Rectal smooth muscle tissue (tissue), 1 donor: ENCODE measurements around the gene PANX2.

Source experiments
- H3K27ac ChIP-seq: one replicate; pipeline ENCODE4 v1.7.0; 2013; ENCODE audit warnings: low read depth, low read length, inconsistent platforms
- H3K27me3 ChIP-seq: one replicate; pipeline ENCODE4 v1.7.0; 2013; ENCODE audit warnings: low read length; ENCODE audit not compliant: control insufficient read depth, insufficient read depth
- H3K36me3 ChIP-seq: one replicate; pipeline ENCODE4 v1.7.0; 2013; ENCODE audit warnings: low read length; ENCODE audit not compliant: control insufficient read depth, insufficient read depth
- H3K4me1 ChIP-seq: one replicate; pipeline ENCODE4 v1.7.0; 2013; ENCODE audit warnings: low read length; ENCODE audit not compliant: control insufficient read depth, insufficient read depth
- H3K4me3 ChIP-seq: one replicate; pipeline ENCODE4 v1.7.0; 2013; ENCODE audit warnings: low read length
- H3K9ac ChIP-seq: one replicate; pipeline ENCODE4 v1.7.0; 2013; ENCODE audit warnings: low read length

PANX2 gene

DNA sequence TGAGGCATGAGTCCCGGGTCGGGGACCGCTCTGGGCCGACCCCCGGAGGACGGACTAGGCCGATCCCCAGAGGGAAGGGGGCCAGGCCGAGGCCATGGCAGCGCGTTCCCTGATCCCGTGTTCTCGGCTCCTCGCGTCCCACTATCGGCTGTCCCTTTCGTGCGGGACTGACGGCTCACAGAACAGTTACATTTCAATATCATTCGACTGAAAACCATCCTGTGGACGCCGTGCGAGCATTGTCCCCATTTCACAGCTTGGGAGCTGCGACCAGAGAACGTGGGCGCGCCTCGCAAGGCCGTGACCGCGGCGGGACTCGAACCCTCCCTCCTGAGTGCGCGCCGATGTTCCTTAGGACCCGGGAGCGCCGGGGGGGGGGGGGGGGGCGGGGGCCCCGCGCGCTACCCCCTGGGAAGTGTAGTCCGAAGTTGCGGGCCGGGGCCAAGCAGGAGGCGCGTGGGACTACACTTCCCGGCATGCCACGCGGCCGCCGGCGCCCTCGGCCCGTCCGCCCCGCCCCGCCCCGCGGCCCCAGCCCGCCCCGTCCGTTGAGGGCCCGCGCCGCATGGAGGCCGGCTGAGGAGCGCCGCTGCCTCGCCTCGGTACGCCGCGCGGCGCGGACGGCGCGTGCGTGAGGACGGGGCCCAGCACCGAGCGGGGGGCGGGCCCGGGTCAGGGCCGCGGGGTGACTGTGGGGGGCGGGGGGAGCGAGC, 15.0 kb downstream of the PANX2 start, which contains the start of gene TRABD:
TRABD (plus strand) TSS at position 539 of the 713 bp plus-strand sequence. CDS start 7,148 bp downstream, outside the sequence.
- no peaks in the 10 kb centered on the region for H3K27me3 ChIP-seq
- peak within 1 kb of the TSS; percentile 8 for H3K9ac ChIP-seq
- peak within 1 kb of the TSS; percentile 67 for H3K4me3 ChIP-seq
- no peak within 1 kb of the TSS for H3K27ac ChIP-seq
- no peaks in the 10 kb centered on the region for H3K36me3 ChIP-seq
- H3K4me1 ChIP-seq, result peaks cover 11% of the 10 kb centered on the region

DNA sequence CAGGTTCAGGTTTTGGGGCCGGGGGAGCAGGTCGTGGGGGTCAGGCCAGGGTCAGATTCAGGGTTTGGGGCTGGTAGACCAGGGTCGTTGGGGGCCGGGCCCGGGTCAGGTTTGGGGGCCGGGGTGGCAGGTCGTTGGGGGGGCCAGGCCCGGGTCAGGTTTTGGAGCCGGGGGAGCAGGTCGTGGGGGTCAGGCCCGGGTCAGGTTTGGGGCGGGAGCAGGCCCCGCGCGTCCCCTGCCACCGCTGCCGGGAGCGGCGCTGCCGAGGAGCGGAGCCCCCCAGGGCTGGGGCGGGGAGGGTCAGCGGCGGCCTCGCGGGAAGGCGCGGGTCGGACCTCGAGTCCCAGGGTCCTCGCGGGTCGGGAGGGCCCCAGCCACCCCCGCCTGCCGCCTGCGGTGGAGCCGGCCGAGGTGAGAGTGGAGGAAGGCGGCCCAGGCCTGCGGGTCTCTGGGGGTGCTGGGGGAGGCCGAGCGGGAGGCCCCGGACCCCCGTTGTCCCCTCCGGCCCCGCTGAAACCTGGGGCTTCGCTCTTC, 15.7 kb downstream of the PANX2 start:
- Histone ChIP-seq H3K27me3 (no peaks in the 10 kb centered on the region), H3K9ac (peak overlapping the region; percentile 8), H3K4me1 (peaks cover 14% of the 10 kb centered on the region), H3K4me3 (peak overlapping the region; percentile 67), H3K27ac (no peak overlapping the region), H3K36me3 (no peaks in the 10 kb centered on the region)

DNA sequence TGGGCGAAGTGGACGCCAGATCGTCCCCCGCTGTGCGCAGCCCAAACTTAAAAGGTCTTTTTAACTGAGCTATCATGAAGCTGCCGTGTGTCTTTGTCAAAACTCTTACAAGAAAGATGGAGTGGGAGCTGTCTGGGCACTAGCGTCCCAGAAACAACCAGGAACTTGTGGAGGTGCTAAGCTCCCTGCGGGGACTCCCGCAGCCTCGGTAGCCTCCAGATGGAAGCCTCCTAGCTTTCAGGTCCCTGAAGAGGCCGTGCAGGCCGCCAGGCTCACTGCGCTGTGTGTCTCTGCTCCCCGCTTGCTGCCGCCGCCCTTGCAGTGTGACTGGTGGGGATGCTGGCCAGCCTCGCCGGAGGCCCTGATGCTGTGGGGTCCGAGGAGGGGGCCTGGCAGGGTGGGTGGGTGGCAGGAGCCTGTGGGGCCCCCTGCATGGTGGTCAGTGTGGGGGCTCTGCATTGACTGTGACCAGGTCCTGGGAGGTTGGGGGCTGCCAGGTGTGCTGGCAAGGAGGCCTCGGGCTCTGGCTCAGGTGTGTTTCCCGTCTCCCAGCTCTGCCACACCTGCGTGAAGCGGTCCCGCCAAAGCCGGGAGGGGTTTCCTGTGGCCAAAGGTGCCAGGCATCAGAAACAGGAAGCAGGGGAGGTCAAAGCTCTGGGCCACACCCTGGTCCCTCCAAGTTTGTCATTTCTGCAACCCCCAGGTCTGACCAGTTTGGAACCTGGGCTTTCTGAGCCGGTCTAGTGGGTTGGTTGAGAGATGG, 16.4 kb downstream of the PANX2 start:
- Histone ChIP-seq H3K36me3 (no peaks in the 10 kb centered on the region), H3K4me3 (peak overlapping the region; percentile 67), H3K9ac (peak overlapping the region; percentile 8), H3K4me1 (peaks cover 14% of the 10 kb centered on the region), H3K27me3 (no peaks in the 10 kb centered on the region), H3K27ac (no peak overlapping the region)

GRCh38 chr22:50188356-50188755, 17.8 kb downstream of the PANX2 start:
- no peaks in the 10 kb centered on the region for H3K36me3 ChIP-seq
- peaks cover 14% of the 10 kb centered on the region for H3K4me1 ChIP-seq
- H3K9ac ChIP-seq, result no peak overlapping the region
- no peak overlapping the region for H3K27ac ChIP-seq
- H3K27me3 ChIP-seq, result no peaks in the 10 kb centered on the region
- H3K4me3 ChIP-seq, result no peak overlapping the region

DNA sequence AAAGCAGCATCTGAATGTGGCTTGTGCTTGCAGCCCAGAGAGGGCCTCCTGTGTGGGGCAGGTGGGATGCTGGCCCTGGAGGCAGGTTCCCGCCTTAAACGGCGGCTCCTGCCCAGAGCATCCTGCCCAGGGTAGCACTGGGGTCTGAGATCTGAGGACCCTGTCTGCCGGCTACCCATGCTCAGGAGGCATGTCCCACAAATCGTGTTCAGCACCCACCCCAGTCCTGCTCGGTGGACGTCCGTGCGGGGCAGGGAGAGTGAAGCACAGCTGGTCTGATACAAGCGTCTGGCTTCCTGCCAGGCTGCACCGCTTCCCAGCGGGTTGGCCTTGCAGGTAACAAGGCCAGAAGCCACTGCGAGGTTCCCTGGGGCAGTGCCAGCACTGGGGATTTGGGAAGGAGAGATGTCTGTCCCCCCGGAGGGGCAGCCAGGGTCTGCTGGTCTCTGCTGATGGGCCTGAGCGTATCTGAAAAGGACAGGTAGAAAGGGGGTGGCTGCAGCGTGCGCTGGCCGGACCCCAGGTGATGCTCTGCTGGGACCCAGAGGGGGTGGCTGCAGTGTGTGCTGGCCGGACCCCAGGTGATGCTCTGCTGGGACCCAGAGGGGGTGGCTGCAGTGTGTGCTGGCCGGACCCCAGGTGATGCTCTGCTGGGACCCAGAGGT, 18.8 kb downstream of the PANX2 start:
- H3K9ac ChIP-seq, result no peak overlapping the region
- H3K27ac ChIP-seq, result no peak overlapping the region
- no peaks in the 10 kb centered on the region for H3K27me3 ChIP-seq
- H3K36me3 ChIP-seq, result peaks cover under 1% of the 10 kb centered on the region
- H3K4me3 ChIP-seq, result peak overlapping the region; percentile 74
- peaks cover 12% of the 10 kb centered on the region for H3K4me1 ChIP-seq

DNA sequence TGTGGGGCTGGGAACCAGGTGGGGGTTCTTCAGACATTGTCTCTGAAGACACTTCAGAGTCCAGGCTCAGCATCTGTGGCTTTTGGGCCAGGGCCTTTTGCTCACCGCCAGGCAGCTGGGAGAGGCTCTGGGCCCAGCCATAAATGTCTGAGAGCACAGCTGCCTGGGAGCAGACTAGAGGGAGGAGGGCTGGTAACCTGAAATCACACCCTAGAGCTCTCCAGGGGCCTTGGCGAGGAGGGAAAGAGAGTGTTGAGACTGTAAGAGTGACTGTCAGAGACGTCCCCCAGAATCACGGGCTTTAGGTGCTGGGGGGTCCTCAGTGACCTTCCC, 19.3 kb downstream of the PANX2 start:
- peaks cover 4% of the 10 kb centered on the region for H3K36me3 ChIP-seq
- H3K27me3 ChIP-seq, result no peaks in the 10 kb centered on the region
- H3K4me3 ChIP-seq, result peak overlapping the region; percentile 74
- peak overlapping the region; percentile 71 for H3K27ac ChIP-seq
- H3K4me1 ChIP-seq, result peaks cover 12% of the 10 kb centered on the region
- H3K9ac ChIP-seq, result peak overlapping the region; percentile 45

DNA sequence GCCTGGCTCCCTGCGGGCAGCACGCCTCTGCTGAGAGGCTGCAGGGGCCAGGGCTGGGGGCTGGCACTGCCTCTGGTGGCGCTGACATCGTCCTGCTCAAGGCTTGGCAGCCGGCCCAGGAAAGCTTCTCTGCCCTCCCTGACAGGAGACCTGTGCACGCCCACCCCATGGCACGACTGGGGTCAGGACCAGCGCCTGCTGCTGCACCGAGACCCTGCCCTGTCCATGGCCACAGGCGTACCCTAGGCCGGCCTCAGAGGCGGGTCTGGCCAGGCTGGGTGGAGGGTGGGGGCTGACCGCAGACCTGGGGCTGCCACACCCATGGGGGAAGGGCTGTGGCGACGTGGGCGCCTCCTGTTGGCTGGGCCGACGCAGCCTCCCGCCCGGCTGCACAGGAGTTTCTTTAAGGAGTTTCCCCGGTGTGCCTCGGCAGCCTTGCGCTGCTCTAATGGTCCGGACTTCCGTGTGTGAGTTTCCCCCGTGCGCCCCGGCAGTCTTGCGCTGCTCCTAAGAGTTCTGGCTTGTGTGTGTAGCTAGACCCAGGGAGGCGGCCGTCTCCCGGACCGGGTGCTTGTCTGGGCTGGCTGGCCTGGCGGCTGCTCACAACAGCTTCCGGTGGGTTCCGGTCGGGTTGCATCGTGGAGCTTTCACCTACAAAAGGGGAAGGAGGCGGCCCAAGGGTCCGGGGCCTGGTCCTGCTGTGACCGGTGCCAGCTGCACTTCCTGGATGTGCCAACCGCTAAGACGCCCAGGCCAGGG, 19.8 kb downstream of the PANX2 start:
- Histone ChIP-seq H3K27ac (peak overlapping the region; percentile 71), H3K36me3 (peaks cover 4% of the 10 kb centered on the region), H3K4me3 (peak overlapping the region; percentile 74), H3K9ac (peak overlapping the region; percentile 77), H3K27me3 (no peaks in the 10 kb centered on the region), H3K4me1 (peaks cover 12% of the 10 kb centered on the region)

DNA sequence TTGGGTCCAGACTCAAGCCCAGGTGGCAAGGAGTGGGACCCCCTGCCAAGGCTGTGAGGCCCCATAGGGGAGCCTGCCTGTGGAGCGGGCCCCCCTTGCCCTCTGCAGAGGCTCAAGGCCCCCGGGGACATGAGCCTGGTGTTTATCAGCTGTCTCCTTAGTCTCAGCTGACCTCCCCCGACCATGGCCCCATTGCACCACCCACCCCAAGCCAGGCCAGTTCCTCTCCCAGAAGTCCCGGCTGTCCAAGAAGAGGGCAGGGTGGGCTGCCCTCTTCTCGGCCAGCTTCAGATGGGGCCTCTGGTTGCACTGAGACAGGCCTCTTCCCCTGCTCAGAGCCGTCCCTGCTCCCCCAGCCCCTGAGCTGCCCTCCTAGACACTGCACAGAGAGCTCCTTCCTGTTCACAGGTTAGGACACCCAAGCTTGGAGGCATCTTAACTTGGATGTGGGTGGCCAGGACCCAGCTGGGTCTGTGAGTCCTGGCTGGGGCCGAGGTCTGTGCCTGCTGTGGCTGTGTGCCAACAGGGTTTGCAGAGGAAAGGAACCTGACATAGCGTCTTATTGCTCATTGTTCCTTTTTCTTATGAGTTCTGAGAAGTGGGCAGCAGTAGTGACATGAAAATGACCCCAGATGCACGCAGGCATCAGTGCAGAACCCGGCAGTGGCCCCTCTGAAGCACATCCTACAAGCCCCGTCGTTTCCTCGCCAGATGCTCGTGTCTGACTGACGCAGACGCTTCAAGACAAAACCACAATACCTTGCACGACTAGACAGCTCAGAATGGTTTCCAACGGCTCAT, 20.6 kb downstream of the PANX2 start:
- Histone ChIP-seq H3K9ac (peak overlapping the region; percentile 77), H3K27me3 (no peaks in the 10 kb centered on the region), H3K4me1 (peaks cover 12% of the 10 kb centered on the region), H3K4me3 (peak overlapping the region; percentile 74), H3K27ac (peak overlapping the region; percentile 71), H3K36me3 (peaks cover 4% of the 10 kb centered on the region)

DNA sequence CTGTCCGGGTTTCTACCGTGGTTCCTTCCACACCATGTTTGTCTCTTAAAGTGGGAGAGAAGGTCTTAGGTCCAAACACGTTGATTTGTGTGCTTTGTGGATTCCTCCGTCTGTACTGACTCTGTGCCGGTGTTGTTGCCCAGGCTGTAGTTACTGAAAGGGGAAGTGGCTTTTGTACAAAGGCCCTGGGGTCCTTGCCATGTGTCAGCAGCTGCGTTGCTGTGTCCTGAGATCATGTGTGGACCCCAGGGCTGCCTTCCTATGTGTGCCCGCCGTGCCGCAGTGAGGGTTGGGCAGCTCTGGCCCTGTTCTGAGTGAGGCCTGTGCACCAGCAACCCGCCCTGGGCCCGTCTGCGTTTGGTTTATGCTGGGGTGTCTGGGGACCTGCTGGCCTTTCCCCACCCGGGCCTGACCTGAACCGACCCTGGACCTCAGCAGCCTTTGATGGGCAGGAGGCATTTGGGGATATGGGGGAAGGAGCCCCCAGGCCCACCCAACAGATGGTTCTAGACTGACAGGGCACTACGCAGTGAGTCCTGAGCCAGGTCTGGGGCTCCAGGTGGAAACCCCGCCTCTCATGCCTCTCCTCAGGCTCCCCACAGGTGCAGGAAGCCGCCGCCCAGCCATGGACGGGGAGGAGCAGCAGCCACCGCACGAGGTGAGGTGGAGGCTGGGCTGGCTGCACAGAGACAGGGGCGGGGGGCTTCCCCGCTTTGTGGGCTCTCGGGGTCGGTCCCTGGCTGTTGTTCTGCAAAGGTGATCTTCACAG, 22.1 kb downstream of the PANX2 start:
- Histone ChIP-seq H3K27ac (no peak overlapping the region), H3K27me3 (no peaks in the 10 kb centered on the region), H3K4me1 (peaks cover 9% of the 10 kb centered on the region), H3K9ac (no peak overlapping the region), H3K36me3 (peaks cover 4% of the 10 kb centered on the region), H3K4me3 (no peak overlapping the region)

DNA sequence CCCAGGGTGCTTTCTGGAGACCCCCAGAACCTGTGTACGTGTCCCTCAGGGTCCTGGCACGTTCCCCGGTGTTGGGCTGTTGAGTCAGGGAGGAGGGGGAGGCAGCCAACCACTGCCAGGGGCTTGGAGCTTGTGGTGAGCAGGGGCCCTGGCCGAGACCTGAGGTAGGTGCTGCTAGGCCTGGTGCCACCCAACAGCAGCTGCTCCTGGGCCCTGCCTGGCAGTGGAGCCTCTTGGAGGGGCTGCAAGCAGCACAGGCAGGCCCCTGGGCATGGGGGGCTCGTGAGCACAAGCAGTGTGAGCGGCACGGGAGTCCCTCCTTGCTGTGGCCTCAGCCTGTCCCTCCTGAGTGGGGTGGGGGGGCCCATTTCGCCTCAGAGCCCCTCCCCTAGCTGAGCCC, 23.1 kb downstream of the PANX2 start:
- Histone ChIP-seq H3K4me1 (peaks cover 9% of the 10 kb centered on the region), H3K9ac (no peak overlapping the region), H3K36me3 (peaks cover 4% of the 10 kb centered on the region), H3K27me3 (no peaks in the 10 kb centered on the region), H3K27ac (no peak overlapping the region), H3K4me3 (no peak overlapping the region)
